ENCODE results near the gene CST3. TPM values are rescaled to one million over a fixed set of nuclear protein-coding genes. Genes with fewer than 3 reads are reported as not detected.

The CST3 gene
- total RNA-seq, 4 donors from 2014 or later: 1,253 to 2,184 (median 1,709) TPM

DNA sequence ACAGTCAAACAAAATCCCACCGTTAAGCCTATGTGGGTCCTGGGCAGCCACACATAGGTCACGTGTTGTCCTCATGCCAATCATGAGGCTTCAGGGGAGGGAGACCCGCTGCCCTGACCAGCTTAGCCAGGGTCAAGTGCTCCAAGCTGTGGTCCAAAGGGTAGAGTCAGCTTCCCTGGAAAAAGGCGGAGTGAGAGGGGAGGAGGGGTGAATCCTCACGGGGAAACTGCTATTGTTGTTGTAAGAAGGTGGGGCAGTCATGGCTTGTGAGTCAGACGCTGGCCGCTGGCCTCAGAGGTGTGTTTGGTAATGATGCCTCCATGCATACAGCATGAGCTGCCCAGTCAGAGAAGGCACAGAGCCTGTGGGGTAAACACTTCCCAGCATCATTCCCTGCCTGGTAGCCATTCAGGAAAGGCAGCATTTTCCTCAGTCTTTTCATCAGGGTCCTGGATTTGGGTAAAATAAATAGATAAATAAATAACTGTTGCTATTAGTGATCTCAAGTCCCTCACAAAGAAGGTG is 8.7 kb downstream of the CST3 start:
- Histone ChIP-seq H3K27ac (replicated peaks in 1 of 4) (peak overlapping the region; percentile 59 to 78 (median 71)), H3K4me3 (no peak overlapping the region), H3K9me3 (no peaks in the 10 kb centered on the region), H3K4me1 (peaks cover 17 to 63% (median 61%) of the 10 kb centered on the region in 4 donors), H3K27me3 (no peaks in the 10 kb centered on the region), H3K36me3 (peaks cover 14 to 27% (median 25%) of the 10 kb centered on the region in 4 donors)
- intact Hi-C loops (cut with DNase I): loop anchor here (10.0 kb wide), 1 partner anchor 1426 kb away; the partner anchor contains the start of gene ACSS1
- TF ChIP-seq CTCF (IDR thresholded peaks at IDR 0.05): no peak
- TF ChIP-seq POLR2AphosphoS5 (IDR thresholded peaks at IDR 0.05): peak; percentile 68 to 77
- 62% methylated on average over 7 of the region's 7 CpGs for WGBS
- peak; percentile 91 for DNase-seq (ENCODE audit: extremely low spot score)

GRCh38 chr20:23628402-23629016 is 9.2 kb downstream of the CST3 start:
- intact Hi-C loops (cut with DNase I): loop anchor here (10.0 kb wide), 1 partner anchor 1426 kb away; the partner anchor contains the start of gene ACSS1
- Histone ChIP-seq H3K4me3 (no peak overlapping the region), H3K27me3 (no peaks in the 10 kb centered on the region), H3K27ac (replicated peaks in 1 of 4) (peak overlapping the region; percentile 59 to 78 (median 71)), H3K36me3 (peaks cover 10 to 22% (median 19%) of the 10 kb centered on the region in 4 donors), H3K9me3 (no peaks in the 10 kb centered on the region), H3K4me1 (peaks cover 21 to 63% (median 61%) of the 10 kb centered on the region in 4 donors)
- DNase-seq (ENCODE audit: extremely low spot score): peak; percentile 75
- TF ChIP-seq POLR2AphosphoS5 (IDR thresholded peaks at IDR 0.05) (no peak), POLR2A (IDR thresholded peaks at IDR 0.05; ENCODE audit: low read depth) (no peak), CTCF (IDR thresholded peaks at IDR 0.05) (no peak), EP300 (IDR thresholded peaks at IDR 0.05) (no peak)
- WGBS: 92% methylated on average over 6 of the region's 6 CpGs

GRCh38 chr20:23627501-23627900 is 10.3 kb downstream of the CST3 start:
- no peak for DNase-seq (ENCODE audit: extremely low spot score)
- Histone ChIP-seq H3K4me1 (peaks cover 21 to 63% (median 61%) of the 10 kb centered on the region in 4 donors), H3K27ac (replicated peaks in 1 of 4) (no peak overlapping the region), H3K27me3 (no peaks in the 10 kb centered on the region), H3K4me3 (no peak overlapping the region), H3K36me3 (peaks cover under 1 to 12% (median 9%) of the 10 kb centered on the region in 4 donors), H3K9me3 (no peaks in the 10 kb centered on the region)
- TF ChIP-seq POLR2AphosphoS5 (IDR thresholded peaks at IDR 0.05): no peak
- no peak for TF ChIP-seq CTCF (IDR thresholded peaks at IDR 0.05)
- no peak for TF ChIP-seq POLR2A (IDR thresholded peaks at IDR 0.05; ENCODE audit: low read depth)
- no peak for TF ChIP-seq EP300 (IDR thresholded peaks at IDR 0.05)
- WGBS: 90% methylated on average over 3 of the region's 3 CpGs
- intact Hi-C loops (cut with DNase I): loop anchor here (10.0 kb wide), 1 partner anchor 1427 kb away; the partner anchor contains the start of gene ACSS1

- no peaks in the 10 kb centered on the region for H3K27me3 ChIP-seq
- WGBS: 78% methylated on average over 4 of the region's 4 CpGs
- DNase-seq (ENCODE audit: extremely low spot score): peak; percentile 90
- no peaks in the 10 kb centered on the region for H3K36me3 ChIP-seq
- H3K4me1 ChIP-seq: peaks cover 31 to 68% (median 58%) of the 10 kb centered on the region in 4 donors
- H3K9me3 ChIP-seq: no peaks in the 10 kb centered on the region
- intact Hi-C loops (cut with DNase I): loop anchor here (10.0 kb wide), 1 partner anchor 1429 kb away; the partner anchor contains the start of gene ACSS1
- no peak overlapping the region for H3K4me3 ChIP-seq
- peak overlapping the region in 2 of 4 donors; percentile 8 to 21 for H3K27ac ChIP-seq (replicated peaks in 1 of 4)
- TF ChIP-seq POLR2AphosphoS5 (IDR thresholded peaks at IDR 0.05) (peak; percentile 21 to 47), CTCF (IDR thresholded peaks at IDR 0.05) (no peak)
Observed at GRCh38 chr20:23626040-23626620, 11.6 kb downstream of the CST3 start.
